ENCODE results near the gene CAND2. TPM values are rescaled to one million over a fixed set of nuclear protein-coding genes. Genes with fewer than 3 reads are reported as not detected.
"Not testable (repeated sequence)": the region's sequence is repeated elsewhere in the genome, so short reads cannot be mapped to it uniquely, and the experiment has no call there.

CAND2 gene
- total RNA-seq, 1 donor from 2014 or later, result 56.7 TPM

GRCh38 chr3:12838179-12838965 lies 41.9 kb downstream of the CAND2 start:
- DNase-seq (ENCODE audit: missing footprints), result no peak
- intact Hi-C loops (cut with DNase I), result no loop called here

GRCh38 chr3:12839156-12839946 lies 42.9 kb downstream of the CAND2 start:
- intact Hi-C loops (cut with DNase I), result no loop called here
- ATAC-seq, result no peak
- no peak for DNase-seq (ENCODE audit: missing footprints)

More at GRCh38 chr3:12838179-12838965, 41.9 kb downstream of the CAND2 start:
- ATAC-seq, result no peak

- ATAC-seq; DNase-seq (ENCODE audit: missing footprints): not testable (repeated sequence)
- intact Hi-C loops (cut with DNase I), result loop anchor here (5.0 kb wide), 1 partner anchor 133 kb away; no protein-coding TSS in a partner anchor
Measured at GRCh38 chr3:12840148-12840547, 43.7 kb downstream of the CAND2 start.

- intact Hi-C loops (cut with DNase I), result loop anchor here (5.0 kb wide), 1 partner anchor 133 kb away; no protein-coding TSS in a partner anchor
- no peak for DNase-seq (ENCODE audit: missing footprints)
- ATAC-seq, result peak; percentile 35
Measured at GRCh38 chr3:12840591-12841148, 44.2 kb downstream of the CAND2 start.

- ATAC-seq, result peak; percentile 96
- intact Hi-C loops (cut with DNase I), result loop anchor here (5.0 kb wide), 1 partner anchor 134 kb away; no protein-coding TSS in a partner anchor
Measured at GRCh38 chr3:12841149-12841969, 44.9 kb downstream of the CAND2 start, which contains the start of gene RPL32. Gene RPL32, minus strand, starts transcription at chr3:12841565. Its CDS starts 1,328 bp downstream, at chr3:12840237.

GRCh38 chr3:12841970-12842328 lies 45.5 kb downstream of the CAND2 start:
- intact Hi-C loops (cut with DNase I), result loop anchor here (5.0 kb wide), 1 partner anchor 135 kb away; no protein-coding TSS in a partner anchor
- ATAC-seq (no peak), DNase-seq (ENCODE audit: missing footprints) (no peak)

More at GRCh38 chr3:12841149-12841969, 44.9 kb downstream of the CAND2 start, which contains the start of gene RPL32:
- peak; percentile 94 for DNase-seq (ENCODE audit: missing footprints)

GRCh38 chr3:12842469-12842868 lies 46.0 kb downstream of the CAND2 start:
- ATAC-seq, result no peak
- intact Hi-C loops (cut with DNase I), result loop anchor here (5.0 kb wide), 1 partner anchor 135 kb away; no protein-coding TSS in a partner anchor
- DNase-seq (ENCODE audit: missing footprints), result no peak

GRCh38 chr3:12845811-12846210 lies 49.3 kb downstream of the CAND2 start:
- DNase-seq (ENCODE audit: missing footprints) (no peak), ATAC-seq (no peak)
- intact Hi-C loops (cut with DNase I), result no loop called here

- ATAC-seq, result no peak
- no peak for DNase-seq (ENCODE audit: missing footprints)
- intact Hi-C loops (cut with DNase I), result no loop called here
Measured at GRCh38 chr3:12852201-12852600, 55.7 kb downstream of the CAND2 start.

GRCh38 chr3:12853847-12854246 lies 57.4 kb downstream of the CAND2 start:
- intact Hi-C loops (cut with DNase I); ATAC-seq; DNase-seq (ENCODE audit: missing footprints): not testable (repeated sequence)

- intact Hi-C loops (cut with DNase I), result no loop called here
- ATAC-seq, result no peak
Measured at GRCh38 chr3:12854565-12854964, 58.1 kb downstream of the CAND2 start.

GRCh38 chr3:12856626-12857025 lies 60.1 kb downstream of the CAND2 start:
- DNase-seq (ENCODE audit: missing footprints) (no peak), ATAC-seq (no peak)
- intact Hi-C loops (cut with DNase I), result no loop called here

More at GRCh38 chr3:12854565-12854964, 58.1 kb downstream of the CAND2 start:
- DNase-seq (ENCODE audit: missing footprints), result no peak

GRCh38 chr3:12859840-12860239 lies 63.4 kb downstream of the CAND2 start:
- ATAC-seq, result no peak
- intact Hi-C loops (cut with DNase I), result no loop called here
- DNase-seq (ENCODE audit: missing footprints), result no peak

- no peak for ATAC-seq
- DNase-seq (ENCODE audit: missing footprints), result no peak
- intact Hi-C loops (cut with DNase I), result no loop called here
Measured at GRCh38 chr3:12861611-12862010, 65.1 kb downstream of the CAND2 start.

- no peak for DNase-seq (ENCODE audit: missing footprints)
- intact Hi-C loops (cut with DNase I), result no loop called here
Measured at GRCh38 chr3:12862387-12862786, 65.9 kb downstream of the CAND2 start.

GRCh38 chr3:12865271-12865670 lies 68.8 kb downstream of the CAND2 start:
- intact Hi-C loops (cut with DNase I), result loop anchor here (5.0 kb wide), 1 partner anchor 132 kb away; no protein-coding TSS in a partner anchor

More at GRCh38 chr3:12862387-12862786, 65.9 kb downstream of the CAND2 start:
- no peak for ATAC-seq

GRCh38 chr3:12866836-12867235 lies 70.4 kb downstream of the CAND2 start:
- DNase-seq (ENCODE audit: missing footprints) (no peak), ATAC-seq (no peak)
- intact Hi-C loops (cut with DNase I), result loop anchor here (5.0 kb wide), 1 partner anchor 130 kb away; no protein-coding TSS in a partner anchor

More at GRCh38 chr3:12865271-12865670, 68.8 kb downstream of the CAND2 start:
- ATAC-seq (no peak), DNase-seq (ENCODE audit: missing footprints) (no peak)
